ENCODE measurements around the gene HRH4. TPM values are rescaled to one million over a fixed set of nuclear protein-coding genes. Genes with fewer than 3 reads are reported as not detected.

The HRH4 gene
- total RNA-seq, 1 experiment from 2014 or later: 0.15 TPM

DNA sequence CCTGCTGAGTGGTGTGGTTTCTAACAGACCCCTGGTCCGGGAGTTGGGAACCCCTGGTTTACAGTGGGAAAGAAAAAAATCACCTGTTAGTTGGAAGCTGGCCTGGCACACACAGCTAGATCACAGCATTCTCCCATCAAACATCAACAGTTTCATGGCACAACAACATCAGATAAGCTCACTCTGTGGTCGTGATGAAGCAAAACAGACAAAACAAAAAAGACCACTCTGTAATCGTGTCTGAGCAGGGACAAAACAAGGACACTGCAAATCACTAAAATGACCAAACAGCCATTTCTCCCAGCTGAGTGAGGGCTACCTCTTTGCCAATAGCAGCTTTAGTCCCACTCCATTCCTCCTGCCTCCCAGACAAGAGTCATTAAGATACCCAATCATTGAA is 43.0 kb upstream of the HRH4 start:
- intact Hi-C loops (cut with micrococcal nuclease; ENCODE audit: unreplicated experiment): no loop called here
- no peak for DNase-seq (ENCODE audit: low spot score)
- ChIA-PET POLR2A (ENCODE audit: low non-redundant PET) (no interaction called here), CTCF (interaction anchor here (1.0 kb wide), 1 partner anchor 71 kb away, joined by 3 read pairs; no protein-coding TSS in a partner anchor)
- Histone ChIP-seq H3K4me1 (ENCODE audit: insufficient read depth, low read length, poor library complexity, severe bottlenecking) (no peaks in the 10 kb centered on the region), H3K27me3 (replicated peaks; ENCODE audit: insufficient read depth, low read depth, low read length, poor library complexity) (peaks cover 3% of the 10 kb centered on the region), H3K9me3 (ENCODE audit: low read depth, low read length, poor library complexity, severe bottlenecking) (no peaks in the 10 kb centered on the region), H3K27ac (ENCODE audit: low read depth, low read length, poor library complexity, severe bottlenecking) (no peak overlapping the region), H3K36me3 (ENCODE audit: insufficient read depth, low read length, poor library complexity, severe bottlenecking) (no peaks in the 10 kb centered on the region), H3K4me3 (ENCODE audit: low read depth, low read length, poor library complexity, severe bottlenecking) (no peak overlapping the region)
- no TSS peak for BruUV-seq (replicated peaks)
- no peak for TF ChIP-seq EZH2 (IDR thresholded peaks at IDR 0.05; ENCODE audit: borderline replicate concordance, low read depth, low read length, poor library complexity, severe bottlenecking)
- TF ChIP-seq, protein P1, sequence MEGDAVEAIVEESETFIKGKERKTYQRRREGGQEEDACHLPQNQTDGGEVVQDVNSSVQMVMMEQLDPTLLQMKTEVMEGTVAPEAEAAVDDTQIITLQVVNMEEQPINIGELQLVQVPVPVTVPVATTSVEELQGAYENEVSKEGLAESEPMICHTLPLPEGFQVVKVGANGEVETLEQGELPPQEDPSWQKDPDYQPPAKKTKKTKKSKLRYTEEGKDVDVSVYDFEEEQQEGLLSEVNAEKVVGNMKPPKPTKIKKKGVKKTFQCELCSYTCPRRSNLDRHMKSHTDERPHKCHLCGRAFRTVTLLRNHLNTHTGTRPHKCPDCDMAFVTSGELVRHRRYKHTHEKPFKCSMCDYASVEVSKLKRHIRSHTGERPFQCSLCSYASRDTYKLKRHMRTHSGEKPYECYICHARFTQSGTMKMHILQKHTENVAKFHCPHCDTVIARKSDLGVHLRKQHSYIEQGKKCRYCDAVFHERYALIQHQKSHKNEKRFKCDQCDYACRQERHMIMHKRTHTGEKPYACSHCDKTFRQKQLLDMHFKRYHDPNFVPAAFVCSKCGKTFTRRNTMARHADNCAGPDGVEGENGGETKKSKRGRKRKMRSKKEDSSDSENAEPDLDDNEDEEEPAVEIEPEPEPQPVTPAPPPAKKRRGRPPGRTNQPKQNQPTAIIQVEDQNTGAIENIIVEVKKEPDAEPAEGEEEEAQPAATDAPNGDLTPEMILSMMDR (conservative IDR thresholded peaks at IDR 0.05; ENCODE audit: low read depth, low read length): no peak

DNA sequence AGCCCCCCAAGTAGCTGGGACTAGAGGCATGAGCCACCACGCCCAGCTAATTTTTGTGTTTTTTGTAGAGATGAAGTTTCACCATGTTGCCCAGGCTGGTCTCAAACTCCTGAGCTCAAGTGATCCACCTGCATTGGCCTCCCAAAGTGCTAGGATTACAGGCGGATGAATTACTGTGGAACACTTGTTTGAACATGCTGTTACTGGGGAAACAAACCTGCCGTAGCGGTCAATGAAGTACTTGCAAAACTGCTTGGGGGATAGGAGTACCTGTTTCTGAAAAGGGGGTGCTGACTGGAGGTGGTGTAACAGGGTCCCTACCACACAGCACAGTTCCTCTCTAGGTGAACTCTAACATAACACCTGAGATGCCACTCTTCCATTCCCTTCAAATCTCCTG is 39.9 kb upstream of the HRH4 start:
- intact Hi-C loops (cut with micrococcal nuclease; ENCODE audit: unreplicated experiment): no loop called here

DNA sequence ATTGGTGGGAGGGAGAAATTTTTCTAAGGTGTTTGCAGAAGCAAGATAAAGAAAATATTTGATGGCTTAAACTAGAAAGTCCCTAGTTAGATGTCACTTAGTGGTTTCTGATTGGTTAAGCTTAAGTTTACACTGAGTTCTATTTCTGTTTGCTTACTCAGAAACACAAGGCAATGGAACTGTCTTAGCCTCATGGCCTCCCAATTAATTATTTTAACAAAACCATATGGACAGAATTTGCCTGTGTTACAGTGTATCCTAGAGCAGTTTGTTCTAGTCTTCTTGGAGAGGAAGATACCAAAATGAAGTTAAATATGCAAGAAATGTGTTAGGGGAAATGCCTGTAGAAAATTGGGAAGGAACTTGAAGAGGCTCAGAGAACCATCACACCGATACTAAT is 38.6 kb upstream of the HRH4 start:
- CTCF ChIA-PET: no interaction called here
- no TSS peak for BruUV-seq (replicated peaks)
- Histone ChIP-seq H3K9me3 (ENCODE audit: low read depth, low read length, poor library complexity, severe bottlenecking) (no peaks in the 10 kb centered on the region), H3K4me3 (ENCODE audit: low read depth, low read length, poor library complexity, severe bottlenecking) (no peak overlapping the region), H3K27ac (ENCODE audit: low read depth, low read length, poor library complexity, severe bottlenecking) (no peak overlapping the region), H3K36me3 (ENCODE audit: insufficient read depth, low read length, poor library complexity, severe bottlenecking) (no peaks in the 10 kb centered on the region), H3K27me3 (replicated peaks; ENCODE audit: insufficient read depth, low read depth, low read length, poor library complexity) (peaks cover 17% of the 10 kb centered on the region), H3K4me1 (ENCODE audit: insufficient read depth, low read length, poor library complexity, severe bottlenecking) (no peaks in the 10 kb centered on the region)
- POLR2A ChIA-PET (ENCODE audit: low non-redundant PET): no interaction called here
- intact Hi-C loops (cut with micrococcal nuclease; ENCODE audit: unreplicated experiment): no loop called here
- no peak for DNase-seq (ENCODE audit: low spot score)
- TF ChIP-seq, protein P1 (conservative IDR thresholded peaks at IDR 0.05; ENCODE audit: low read depth, low read length): no peak
- TF ChIP-seq EZH2 (IDR thresholded peaks at IDR 0.05; ENCODE audit: borderline replicate concordance, low read depth, low read length, poor library complexity, severe bottlenecking): no peak

More for the DNA sequence above, 39.9 kb upstream of the HRH4 start:
- no peaks in the 10 kb centered on the region for H3K4me1 ChIP-seq (ENCODE audit: insufficient read depth, low read length, poor library complexity, severe bottlenecking)
- POLR2A ChIA-PET (ENCODE audit: low non-redundant PET): no interaction called here
- DNase-seq (ENCODE audit: low spot score): no peak
- peaks cover 17% of the 10 kb centered on the region for H3K27me3 ChIP-seq (replicated peaks; ENCODE audit: insufficient read depth, low read depth, low read length, poor library complexity)
- H3K36me3 ChIP-seq (ENCODE audit: insufficient read depth, low read length, poor library complexity, severe bottlenecking): no peaks in the 10 kb centered on the region
- no peak overlapping the region for H3K27ac ChIP-seq (ENCODE audit: low read depth, low read length, poor library complexity, severe bottlenecking)
- TF ChIP-seq EZH2 (IDR thresholded peaks at IDR 0.05; ENCODE audit: borderline replicate concordance, low read depth, low read length, poor library complexity, severe bottlenecking): no peak
- TF ChIP-seq, protein P1 (conservative IDR thresholded peaks at IDR 0.05; ENCODE audit: low read depth, low read length): no peak
- CTCF ChIA-PET: no interaction called here
- no TSS peak for BruUV-seq (replicated peaks)
- no peak overlapping the region for H3K4me3 ChIP-seq (ENCODE audit: low read depth, low read length, poor library complexity, severe bottlenecking)
- H3K9me3 ChIP-seq (ENCODE audit: low read depth, low read length, poor library complexity, severe bottlenecking): no peaks in the 10 kb centered on the region

All from A673 (cell line).